GM13976 (cell line): ENCODE measurements around the gene LSM10.

Experiments used
- DNase-seq: peaks from one replicate; pipeline ENCODE4 v3.0.0; 2012; ENCODE audit warnings: low spot score
- in situ Hi-C: fragments of 300-500 bp; cut with MboI; formaldehyde crosslinking; loops from one replicate; pipeline ENCODE4 v1.12.0; 2022; ENCODE audit warnings: low sequenced_read_pairs, mixed read lengths, inconsistent platforms; ENCODE audit not compliant: unreplicated experiment
- TF ChIP-seq, protein P1 (sequence below): IDR thresholded peaks from 2 replicates; pipeline ENCODE4 v1.5.1; 2012; ENCODE audit warnings: borderline replicate concordance, mild to moderate bottlenecking; ENCODE audit not compliant: insufficient read depth; ENCODE audit errors: extremely low read depth, missing control alignments, control extremely low read depth

LSM10 gene

DNA sequence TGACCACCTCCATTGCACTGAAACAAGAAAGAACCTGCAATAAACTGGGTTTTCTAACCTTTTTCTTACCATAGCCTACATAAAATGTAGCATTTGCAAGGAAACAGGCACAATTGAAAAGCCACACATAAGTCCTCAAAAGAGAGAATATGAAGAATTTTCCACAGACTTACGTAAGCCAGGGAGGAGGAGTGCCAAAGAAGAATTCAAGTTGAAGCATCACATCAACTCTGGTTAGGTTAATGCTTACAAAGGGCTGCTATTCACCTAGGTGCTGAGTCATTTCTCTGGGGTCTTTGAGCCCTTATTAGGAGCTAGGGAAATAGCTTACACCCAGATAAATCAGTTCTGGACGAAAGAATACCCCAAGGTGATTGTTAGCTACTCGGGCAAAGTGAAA lies 42.9 kb upstream of the LSM10 start:
- TF ChIP-seq, protein P1, sequence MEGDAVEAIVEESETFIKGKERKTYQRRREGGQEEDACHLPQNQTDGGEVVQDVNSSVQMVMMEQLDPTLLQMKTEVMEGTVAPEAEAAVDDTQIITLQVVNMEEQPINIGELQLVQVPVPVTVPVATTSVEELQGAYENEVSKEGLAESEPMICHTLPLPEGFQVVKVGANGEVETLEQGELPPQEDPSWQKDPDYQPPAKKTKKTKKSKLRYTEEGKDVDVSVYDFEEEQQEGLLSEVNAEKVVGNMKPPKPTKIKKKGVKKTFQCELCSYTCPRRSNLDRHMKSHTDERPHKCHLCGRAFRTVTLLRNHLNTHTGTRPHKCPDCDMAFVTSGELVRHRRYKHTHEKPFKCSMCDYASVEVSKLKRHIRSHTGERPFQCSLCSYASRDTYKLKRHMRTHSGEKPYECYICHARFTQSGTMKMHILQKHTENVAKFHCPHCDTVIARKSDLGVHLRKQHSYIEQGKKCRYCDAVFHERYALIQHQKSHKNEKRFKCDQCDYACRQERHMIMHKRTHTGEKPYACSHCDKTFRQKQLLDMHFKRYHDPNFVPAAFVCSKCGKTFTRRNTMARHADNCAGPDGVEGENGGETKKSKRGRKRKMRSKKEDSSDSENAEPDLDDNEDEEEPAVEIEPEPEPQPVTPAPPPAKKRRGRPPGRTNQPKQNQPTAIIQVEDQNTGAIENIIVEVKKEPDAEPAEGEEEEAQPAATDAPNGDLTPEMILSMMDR, result no peak
- in situ Hi-C loops, result no loop called here
- DNase-seq, result no peak

DNA sequence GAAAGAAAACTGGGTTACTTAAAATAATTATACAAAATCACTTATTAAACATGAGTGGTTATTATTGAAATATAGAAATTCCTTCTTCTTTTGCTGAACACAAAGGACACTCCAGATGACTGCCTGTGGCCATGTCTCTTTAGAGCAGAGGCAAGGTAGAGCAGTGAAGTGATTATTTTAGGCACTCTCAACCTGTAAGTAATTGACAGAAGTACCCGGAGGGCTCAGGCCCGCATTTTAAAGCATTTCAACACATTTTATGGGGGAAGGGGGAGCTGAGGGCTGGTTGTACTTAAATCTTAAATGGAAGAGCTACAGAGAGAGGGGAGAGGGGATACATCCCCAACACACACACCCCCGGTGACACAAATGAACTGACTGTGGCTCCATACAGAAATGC lies 42.3 kb upstream of the LSM10 start:
- TF ChIP-seq, protein P1, result no peak
- in situ Hi-C loops, result no loop called here
- DNase-seq, result no peak

DNA sequence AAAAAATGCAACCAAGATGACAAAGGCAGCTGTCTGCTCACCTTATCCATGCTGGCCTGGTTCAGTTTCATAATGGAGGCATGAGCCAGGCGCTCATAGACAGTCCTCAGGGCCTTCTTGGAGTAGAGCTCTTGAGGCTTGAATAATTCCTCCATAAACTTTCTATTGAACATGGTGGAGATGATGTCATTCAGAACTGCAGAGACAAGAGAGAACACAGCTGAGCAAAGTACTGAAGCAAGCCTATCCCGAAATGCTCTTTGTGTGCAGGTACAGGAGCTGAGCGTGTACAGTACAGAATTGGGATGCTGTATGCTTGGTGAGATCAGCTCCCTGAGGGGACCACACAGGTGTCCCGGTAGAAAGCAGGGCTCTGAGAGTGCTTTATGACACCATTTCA lies 41.0 kb upstream of the LSM10 start:
- TF ChIP-seq, protein P1, result no peak
- DNase-seq, result no peak
- in situ Hi-C loops, result no loop called here

DNA sequence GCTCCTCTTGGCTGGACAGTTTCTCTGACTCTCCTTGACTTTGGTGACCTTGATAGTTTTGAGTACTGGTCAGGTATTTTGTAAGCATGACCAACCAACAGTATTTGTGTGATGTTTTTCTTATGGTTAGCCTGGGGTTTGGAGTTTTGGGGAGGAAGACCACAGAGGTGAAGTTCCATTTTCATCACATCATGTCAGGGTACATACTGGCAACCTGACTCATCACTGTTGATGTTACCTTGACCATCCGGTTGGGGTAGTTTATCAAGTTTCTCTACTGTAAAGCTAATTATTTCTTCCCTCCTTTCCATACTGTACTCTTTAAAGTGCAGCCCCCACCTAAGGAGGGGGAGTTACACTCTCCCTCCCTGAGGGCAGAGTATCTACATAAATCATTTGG lies 39.1 kb upstream of the LSM10 start:
- in situ Hi-C loops, result no loop called here
- no peak for DNase-seq
- TF ChIP-seq, protein P1, result no peak

DNA sequence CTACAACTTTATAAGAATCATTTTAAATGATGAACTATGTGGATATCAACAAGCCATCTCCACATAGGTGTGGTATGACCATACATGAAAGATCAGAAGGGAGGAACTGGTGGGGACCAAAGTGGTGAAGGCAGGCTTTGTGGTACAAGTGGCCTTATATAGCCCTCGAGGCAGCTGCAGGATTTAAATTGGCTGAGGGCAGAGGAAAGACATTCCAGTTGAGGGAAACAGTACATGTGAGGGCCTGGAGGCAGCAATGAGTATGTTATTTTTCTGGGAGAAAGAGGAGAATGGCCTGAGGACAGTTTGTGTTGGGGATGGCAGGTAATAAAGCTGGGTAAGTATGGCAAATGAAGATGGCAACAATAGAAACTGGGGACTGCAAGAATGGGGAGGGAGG lies 35.4 kb upstream of the LSM10 start:
- in situ Hi-C loops, result no loop called here
- TF ChIP-seq, protein P1, result no peak
- DNase-seq, result no peak

DNA sequence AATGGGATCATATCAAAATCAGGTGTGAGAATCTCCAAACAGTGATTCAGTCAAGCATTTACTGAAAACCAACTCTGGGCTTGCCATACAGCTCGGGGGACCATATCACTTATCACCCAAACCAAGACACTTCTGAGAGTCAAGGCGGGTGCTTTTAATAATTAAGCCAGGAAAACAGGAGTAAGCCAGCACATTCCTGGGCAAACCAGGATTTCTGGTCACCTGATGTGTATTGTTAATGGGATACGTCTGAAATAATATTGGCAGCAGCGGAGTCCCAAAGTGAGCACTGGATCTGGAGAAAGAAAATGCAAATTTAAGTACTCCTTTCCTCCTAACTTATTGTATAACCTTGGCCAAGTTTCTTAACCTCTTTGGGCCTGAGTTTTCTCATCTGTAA lies 34.9 kb upstream of the LSM10 start:
- in situ Hi-C loops, result no loop called here
- DNase-seq, result no peak
- TF ChIP-seq, protein P1, result no peak

DNA sequence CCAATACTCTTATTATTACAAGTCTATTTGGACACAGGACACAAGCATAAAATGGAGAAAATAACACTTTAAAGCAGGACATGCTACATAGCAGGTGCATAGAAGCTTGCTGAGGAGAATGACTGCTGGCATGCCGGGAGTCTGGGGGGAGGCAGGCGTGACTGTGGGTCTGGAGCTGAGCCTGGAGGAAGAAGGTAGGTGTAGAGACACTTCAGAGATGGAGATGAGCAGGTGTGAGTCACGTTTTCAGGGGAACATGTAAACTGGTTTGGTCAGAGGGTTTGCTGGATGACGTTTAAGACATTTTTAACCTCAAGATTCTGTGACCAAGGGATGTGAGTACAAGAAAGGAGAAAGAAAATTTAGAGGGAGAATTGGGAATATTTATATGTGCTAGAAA lies 28.1 kb upstream of the LSM10 start:
- no peak for DNase-seq
- in situ Hi-C loops, result no loop called here
- TF ChIP-seq, protein P1, result no peak
